Nasal cavity respiratory epithelium epithelial cell of viscerocranial mucosa (primary cell): Measurements from ENCODE around the gene TXN2. TPM values are rescaled to one million over a fixed set of nuclear protein-coding genes. Genes with fewer than 3 reads are reported as not detected.

Experiments used
- total RNA-seq: library from RNA; depleted of rRNA; stranded (reverse); fragments of >200 nt; gene quantifications from 2 replicates; pipeline ENCODE4 v1.2.3, GENCODE V29; 2014

Gene TXN2, protein sequence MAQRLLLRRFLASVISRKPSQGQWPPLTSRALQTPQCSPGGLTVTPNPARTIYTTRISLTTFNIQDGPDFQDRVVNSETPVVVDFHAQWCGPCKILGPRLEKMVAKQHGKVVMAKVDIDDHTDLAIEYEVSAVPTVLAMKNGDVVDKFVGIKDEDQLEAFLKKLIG
- total RNA-seq: 18.1 and 20.6 TPM in 2 replicates

DNA sequence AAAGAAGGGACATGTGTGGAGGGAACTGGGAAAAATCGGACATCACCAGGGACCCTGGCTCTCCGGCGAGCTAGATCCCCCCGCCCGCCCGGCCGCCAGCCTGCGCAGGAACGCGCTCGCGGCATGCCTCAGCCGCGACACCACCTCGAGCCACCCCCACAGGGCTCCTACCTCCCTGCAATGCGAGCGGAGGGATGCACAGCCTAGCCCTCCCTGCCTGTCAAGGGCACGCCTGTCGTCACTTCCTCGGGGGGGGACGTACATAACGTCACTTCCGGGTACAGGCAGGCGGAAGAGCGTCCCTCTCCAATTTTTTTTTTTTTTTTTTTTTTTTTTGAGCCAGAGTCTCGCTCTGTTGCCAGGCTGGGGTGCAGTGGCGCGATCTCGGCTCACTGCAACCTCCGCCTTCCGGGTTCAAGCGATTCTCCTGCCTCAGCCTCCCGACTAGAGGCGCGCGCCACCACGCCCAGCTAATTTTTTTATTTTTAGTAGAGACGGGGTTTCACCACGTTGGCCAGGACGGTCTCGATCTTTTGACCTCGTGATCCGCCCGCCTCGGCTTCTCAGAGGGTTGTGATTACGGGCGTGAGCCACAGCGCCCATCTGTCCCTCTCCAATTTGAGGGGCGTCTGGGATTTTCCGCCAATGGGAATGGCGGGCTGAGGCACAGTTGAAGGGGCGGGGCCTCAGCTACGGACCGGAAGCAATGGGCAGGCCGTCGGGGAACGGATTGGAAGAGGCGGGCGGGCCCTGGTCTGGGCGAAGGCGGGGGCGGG is at the start of gene TXN2:
Gene TXN2 (minus strand): TSS at position 248 of the 776 bp plus-strand sequence. CDS start 803 bp downstream, outside the sequence.

DNA sequence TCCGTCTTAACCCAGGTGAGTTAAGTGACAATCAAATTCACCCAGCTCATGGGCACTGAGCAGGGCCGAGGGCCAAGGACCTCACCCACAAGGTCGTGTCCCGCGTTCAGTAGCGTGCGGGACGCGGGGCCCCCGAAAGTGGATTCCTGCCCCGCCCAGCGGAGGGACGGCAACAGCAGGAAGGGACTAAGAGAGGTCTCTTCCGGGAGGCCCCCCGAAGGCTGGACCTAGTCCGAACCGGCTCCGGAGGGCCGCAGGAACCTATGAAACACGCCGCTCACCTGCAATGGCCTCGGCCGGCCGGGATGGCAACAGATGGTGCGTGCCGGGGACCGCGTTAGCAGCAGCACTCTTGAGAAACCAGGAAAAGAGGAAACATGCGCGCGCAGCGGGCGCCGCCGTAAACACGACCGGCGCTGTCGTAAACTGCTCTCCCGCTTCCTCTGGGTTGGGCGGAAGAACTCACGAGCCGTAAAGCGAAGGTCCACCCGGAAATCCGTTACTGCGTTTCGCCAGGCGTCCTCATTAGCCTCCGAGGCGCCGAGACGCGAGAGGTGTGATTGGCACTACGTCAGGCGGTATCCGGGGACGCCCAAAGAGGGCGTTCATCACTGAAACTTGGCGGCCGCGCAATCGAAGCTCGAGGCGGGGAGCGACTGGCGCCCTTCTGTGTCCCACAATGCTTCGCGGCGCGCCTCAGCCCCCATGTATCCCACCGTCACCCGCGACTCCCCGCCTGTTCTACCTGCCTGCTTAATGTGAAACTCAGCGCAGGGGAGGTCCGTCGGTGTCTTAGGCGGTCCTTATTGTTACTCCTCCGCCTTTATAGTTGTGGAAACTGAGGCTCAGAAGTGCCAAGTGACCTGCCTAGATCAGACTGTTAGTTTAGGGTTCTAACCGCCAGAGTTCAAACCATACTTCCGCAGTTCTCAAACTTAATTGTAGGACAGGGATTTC is 47.6 kb upstream of the TXN2 start, which contains the start of gene EIF3D:
Gene EIF3D (minus strand): TSS at position 372 of the 957 bp plus-strand sequence. CDS start 3,045 bp downstream, outside the sequence.

DNA sequence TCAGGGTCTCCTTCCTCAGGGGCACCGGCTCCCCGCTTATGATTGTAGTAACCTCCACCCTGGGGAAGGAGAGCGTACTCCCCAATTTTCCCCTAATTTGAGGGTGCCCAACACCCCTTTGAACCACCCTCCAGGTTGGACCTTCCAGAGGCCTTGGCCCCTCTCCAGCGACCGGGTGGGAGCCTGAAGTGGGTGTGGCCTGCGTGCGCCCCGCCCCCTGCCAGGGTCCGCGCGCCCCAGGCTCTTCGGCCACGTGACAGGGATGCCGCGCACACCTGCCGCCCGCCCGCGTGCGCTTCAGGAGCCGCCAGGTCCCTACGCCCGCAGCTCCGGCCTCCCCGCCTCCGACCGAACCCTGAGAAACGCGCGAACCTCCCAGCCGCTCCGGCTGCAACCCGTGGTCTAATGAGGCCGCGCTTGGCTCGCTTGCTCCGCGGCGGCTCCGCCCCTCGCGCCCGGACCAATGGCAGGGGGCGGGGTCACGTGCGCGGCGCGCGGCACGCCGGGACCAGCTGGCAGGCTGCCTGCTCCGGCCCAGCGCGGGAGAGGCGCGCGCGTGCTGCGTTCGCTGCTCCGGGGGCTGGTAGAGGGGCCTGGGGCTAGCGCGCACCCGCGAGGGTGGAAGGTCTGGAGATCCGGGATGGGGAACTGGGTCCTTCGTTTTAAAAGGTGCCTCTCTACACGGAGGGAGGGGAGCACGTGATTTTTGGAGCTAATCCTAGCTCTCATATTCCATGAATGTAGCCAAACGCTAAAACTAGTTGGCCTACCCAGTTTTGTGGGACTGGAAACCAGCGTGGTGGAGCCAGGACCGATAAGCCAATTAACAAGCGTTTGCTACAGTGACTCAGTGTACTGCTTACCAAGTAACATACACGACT is 25.4 kb upstream of the TXN2 start, which contains the start of gene FOXRED2:
Gene FOXRED2 (minus strand): TSS at position 404 of the 881 bp plus-strand sequence. CDS start 618 bp downstream, outside the sequence.

Other genes starting within 250 kb of the TXN2 start
- gene APOL2, start 242.1 kb downstream of the TXN2 start, total RNA-seq: 5.8 and 21.4 TPM in 2 replicates
- gene APOL1, start 228.5 kb downstream of the TXN2 start, total RNA-seq: 1.0 and 94.6 TPM in 2 replicates
- gene MYH9, start 93.7 kb downstream of the TXN2 start, total RNA-seq: 586 and 1,008 TPM in 2 replicates
- 4.4 and 7.0 TPM in 2 replicates for gene FOXRED2, start 25.4 kb upstream of the TXN2 start, total RNA-seq
- 407 and 487 TPM in 2 replicates for gene EIF3D, start 47.5 kb upstream of the TXN2 start, total RNA-seq
- not detected in 2 replicates for gene CACNG2, start 222.1 kb upstream of the TXN2 start, total RNA-seq